Measurements from ENCODE around the gene LRRC52.
"Not testable (repeated sequence)": the region's sequence is repeated elsewhere in the genome, so short reads cannot be mapped to it uniquely, and the experiment has no call there.

The LRRC52 gene

GRCh38 chr1:165600793-165601192 lies 57.0 kb downstream of the LRRC52 start:
- Histone ChIP-seq H3K36me3 (no peaks in the 10 kb centered on the region), H3K4me2 (no peak overlapping the region), H3K27me3 (no peaks in the 10 kb centered on the region), H3K4me3 (no peak overlapping the region), H3K4me1 (peaks cover 35% of the 10 kb centered on the region), H3K9ac (no peak overlapping the region), H4K20me1 (no peaks in the 10 kb centered on the region), H3K27ac (no peak overlapping the region), H3K9me3 (no peaks in the 10 kb centered on the region)
- no peak for TF ChIP-seq Cebpa-rat (IDR thresholded peaks at IDR 0.05)

- TF ChIP-seq Cebpa-rat (IDR thresholded peaks at IDR 0.05), result no peak
- Histone ChIP-seq H3K4me2 (peak overlapping the region; percentile 23; the same call in 1 of the 2 replicates), H3K27me3 (no peaks in the 10 kb centered on the region), H4K20me1 (no peaks in the 10 kb centered on the region), H3K9me3 (no peaks in the 10 kb centered on the region), H3K4me1 (peaks cover 29% of the 10 kb centered on the region), H3K9ac (no peak overlapping the region), H3K36me3 (no peaks in the 10 kb centered on the region), H3K4me3 (no peak overlapping the region), H3K27ac (no peak overlapping the region)
These were observed 60.0 kb downstream of the LRRC52 start for GRCh38 chr1:165603810-165604209.

GRCh38 chr1:165605246-165605645 lies 61.4 kb downstream of the LRRC52 start:
- no peak for TF ChIP-seq Cebpa-rat (IDR thresholded peaks at IDR 0.05)
- no peaks in the 10 kb centered on the region for H3K9me3 ChIP-seq
- no peak overlapping the region for H3K27ac ChIP-seq
- H3K9ac ChIP-seq, result no peak overlapping the region
- no peaks in the 10 kb centered on the region for H3K27me3 ChIP-seq
- peaks cover 19% of the 10 kb centered on the region for H3K4me1 ChIP-seq
- H3K4me3 ChIP-seq, result no peak overlapping the region
- H3K36me3 ChIP-seq, result no peaks in the 10 kb centered on the region
- H4K20me1 ChIP-seq, result no peaks in the 10 kb centered on the region
- no peak overlapping the region for H3K4me2 ChIP-seq

GRCh38 chr1:165606676-165607075 lies 62.9 kb downstream of the LRRC52 start:
- H3K9me3 ChIP-seq, H3K4me3 ChIP-seq, H3K36me3 ChIP-seq, H3K9ac ChIP-seq, H3K27ac ChIP-seq, H3K27me3 ChIP-seq, H4K20me1 ChIP-seq: not testable (repeated sequence)
- H3K4me2 ChIP-seq, result peak overlapping the region; percentile 27; the same call in 1 of the 2 replicates
- peaks cover 28% of the 10 kb centered on the region for H3K4me1 ChIP-seq

- H3K4me1 ChIP-seq, result peaks cover 22% of the 10 kb centered on the region
- no peak for TF ChIP-seq Cebpa-rat (IDR thresholded peaks at IDR 0.05)
- no peak overlapping the region for H3K4me3 ChIP-seq
- H3K9ac ChIP-seq, result no peak overlapping the region
- H4K20me1 ChIP-seq, result no peaks in the 10 kb centered on the region
- H3K27ac ChIP-seq, result no peak overlapping the region
- H3K27me3 ChIP-seq, result no peaks in the 10 kb centered on the region
- H3K9me3 ChIP-seq, result peaks cover 16% of the 10 kb centered on the region
- no peaks in the 10 kb centered on the region for H3K36me3 ChIP-seq
- peak overlapping the region; percentile 15; the same call in 1 of the 2 replicates for H3K4me2 ChIP-seq
These were observed 67.1 kb downstream of the LRRC52 start for GRCh38 chr1:165610866-165611265.

- peak overlapping the region; percentile 7; the same call in 1 of the 2 replicates for H3K4me2 ChIP-seq
- H3K36me3 ChIP-seq, result no peaks in the 10 kb centered on the region
- H3K27ac ChIP-seq, result no peak overlapping the region
- H3K4me3 ChIP-seq, result no peak overlapping the region
- peaks cover 16% of the 10 kb centered on the region for H3K4me1 ChIP-seq
- no peak for TF ChIP-seq Cebpa-rat (IDR thresholded peaks at IDR 0.05)
- no peaks in the 10 kb centered on the region for H4K20me1 ChIP-seq
- H3K9ac ChIP-seq, result no peak overlapping the region
- H3K9me3 ChIP-seq, result peaks cover 16% of the 10 kb centered on the region
- H3K27me3 ChIP-seq, result no peaks in the 10 kb centered on the region
These were observed 68.3 kb downstream of the LRRC52 start for GRCh38 chr1:165612062-165612461.
